HepG2 (cell line): Measurements from ENCODE around the gene SPHK2. TPM values are rescaled to one million over a fixed set of nuclear protein-coding genes. Genes with fewer than 3 reads are reported as not detected.
A peak's percentile ranks its signal among the peaks of the same experiment; 100 is the strongest.

Source experiments
- ATAC-seq: fragments of 200-7000 bp; cut with Tn5 transposase; 3 replicates; pipeline ENCODE4 v1.9.1; 2020; ENCODE audit warnings: mild to moderate bottlenecking, moderate library complexity
- BruUV-seq: library from RNA; stranded (reverse); fragments of 400-500 nt; replicated peaks from 2 replicates; lab custom pipeline; 2021; lab: Mats Ljungman, UMichigan
- CTCF ChIA-PET: fragments of 300-600 bp; formaldehyde crosslinking; extraction: SDS; loops from one replicate; lab custom pipeline; 2021; ENCODE audit warnings: low total read pairs, inconsistent platforms, low intra/inter-chr PET ratio; lab: Yijun Ruan, JAX
- POLR2A ChIA-PET: fragments of 350-600 bp; sonication (Branson Sonifier 250); formaldehyde crosslinking; loops from one replicate; lab custom pipeline; 2020; ENCODE audit warnings: antibody characterized with exemption, inconsistent platforms; lab: Yijun Ruan, JAX
- DNase-seq: peaks from one replicate; pipeline ENCODE4 v3.0.0-alpha.2; 2015; ENCODE audit warnings: low spot score
- FAIRE-seq: peaks from 3 replicates; lab custom pipeline; 2011; peaks lifted over from hg19 to GRCh38; lab: Jason Lieb, UNC
- H2AFZ ChIP-seq: one replicate; pipeline ENCODE4 v1.6.1; 2011; ENCODE audit warnings: low read length, inconsistent platforms
- H3K27ac ChIP-seq: fragments of 300-600 bp; 3 replicates; pipeline ENCODE4 v1.8.0; 2011; ENCODE audit warnings: mixed run types, mild to moderate bottlenecking, mixed read lengths, low read length, inconsistent platforms; ENCODE audit not compliant: insufficient read depth; ENCODE audit errors: extremely low read length
- H3K27me3 ChIP-seq, 2 experiments: fragments of 200-600 bp in 1 of 2; 2 replicates in 1 of 2; 3 replicates in 1 of 2; pipeline versions ENCODE4 v1.6.0 to v1.8.0; 2011; ENCODE audit warnings: low read length in 2 of 2, mild to moderate bottlenecking in 2 of 2, moderate library complexity in 2 of 2, inconsistent platforms in 1 of 2; ENCODE audit not compliant: insufficient read depth in 2 of 2, control insufficient read depth in 1 of 2
- H3K36me3 ChIP-seq, 2 experiments: fragments of 200-600 bp in 1 of 2; replicated peaks in 1 of 2; 2 replicates in 1 of 2; 3 replicates in 1 of 2; pipeline versions ENCODE4 v1.5.1 to v1.8.0; 2011; ENCODE audit warnings: low read length in 2 of 2, inconsistent platforms in 1 of 2; ENCODE audit not compliant: insufficient read depth in 2 of 2, control insufficient read depth in 1 of 2
- H3K4me1 ChIP-seq: 2 replicates; pipeline ENCODE4 v1.5.1; 2012; ENCODE audit warnings: low read length, inconsistent platforms; ENCODE audit not compliant: insufficient read depth
- H3K4me2 ChIP-seq: 2 replicates; pipeline ENCODE4 v1.6.0; 2011; ENCODE audit warnings: low read depth, low read length, inconsistent platforms
- H3K4me3 ChIP-seq, 3 experiments: fragments of 200-600 bp in 1 of 3; sonication (generic), shearing (Covaris generic) in 1 of 3; replicated peaks in 1 of 3; 2 replicates each; pipeline ENCODE4 v1.5.1; 2011 to 2016; ENCODE audit warnings: low read length in 3 of 3, inconsistent platforms in 2 of 3, low read depth in 2 of 3, mild to moderate bottlenecking in 2 of 3, control low read depth in 1 of 3, mixed read lengths in 1 of 3; ENCODE audit not compliant: insufficient read depth in 1 of 3
- H3K79me2 ChIP-seq: one replicate; pipeline ENCODE4 v1.6.1; 2011; ENCODE audit warnings: low read length, inconsistent platforms; ENCODE audit not compliant: insufficient read depth
- H3K9ac ChIP-seq: 2 replicates; pipeline ENCODE4 v1.6.0; 2011; ENCODE audit warnings: mild to moderate bottlenecking, low read depth, low read length, inconsistent platforms; ENCODE audit not compliant: insufficient read depth
- H3K9me3 ChIP-seq: 2 replicates; pipeline ENCODE4 v1.5.1; 2012; ENCODE audit warnings: mild to moderate bottlenecking, low read length
- H4K20me1 ChIP-seq: 2 replicates; pipeline ENCODE4 v1.6.0; 2011; ENCODE audit warnings: inconsistent platforms, mild to moderate bottlenecking, low read length, moderate library complexity; ENCODE audit not compliant: insufficient read depth
- AHR ChIP-seq: IDR thresholded peaks from 2 replicates; pipeline ENCODE4 v1.6.1; 2018; ENCODE audit warnings: missing genetic modification reagents, missing compliant biosample characterization
- FOSL1 ChIP-seq: sonication (generic); formaldehyde crosslinking; IDR thresholded peaks from 2 replicates; pipeline ENCODE4 v1.9.0; 2021; ENCODE audit warnings: missing genetic modification reagents, borderline replicate concordance
- FOXA3 ChIP-seq: IDR thresholded peaks from 2 replicates; pipeline ENCODE4 v1.6.1; 2016; ENCODE audit warnings: missing genetic modification reagents, missing compliant biosample characterization
- FOXK1 ChIP-seq: sonication (generic); formaldehyde crosslinking; IDR thresholded peaks from 2 replicates; pipeline ENCODE4 v1.4.0; 2020; ENCODE audit warnings: low read depth, missing genetic modification reagents, borderline replicate concordance
- GFI1 ChIP-seq: sonication (generic); formaldehyde crosslinking; IDR thresholded peaks from 2 replicates; pipeline ENCODE4 v1.5.0; 2020; ENCODE audit warnings: missing genetic modification reagents, mild to moderate bottlenecking, borderline replicate concordance
- HES4 ChIP-seq: sonication (generic); formaldehyde crosslinking; IDR thresholded peaks from 2 replicates; pipeline ENCODE4 v1.9.0; 2021; ENCODE audit warnings: mild to moderate bottlenecking, missing genetic modification reagents, borderline replicate concordance
- HIVEP1 ChIP-seq: sonication (generic); formaldehyde crosslinking; IDR thresholded peaks from 2 replicates; pipeline ENCODE4 v1.4.0; 2020; ENCODE audit warnings: mild to moderate bottlenecking, missing genetic modification reagents
- MAX ChIP-seq: IDR thresholded peaks from 2 replicates; pipeline ENCODE4 v1.6.1; 2012; ENCODE audit warnings: inconsistent platforms
- MTERF4 ChIP-seq: sonication (generic); formaldehyde crosslinking; IDR thresholded peaks from 2 replicates; pipeline ENCODE4 v1.8.0; 2023; ENCODE audit warnings: mild to moderate bottlenecking, missing genetic modification reagents
- MXD1 ChIP-seq: sonication (generic); formaldehyde crosslinking; IDR thresholded peaks from 2 replicates; pipeline ENCODE4 v1.4.0; 2020; ENCODE audit warnings: mild to moderate bottlenecking, missing genetic modification reagents
- MYNN ChIP-seq: sonication (generic); formaldehyde crosslinking; IDR thresholded peaks from 2 replicates; pipeline ENCODE4 v1.4.0; 2020; ENCODE audit warnings: mild to moderate bottlenecking, low read depth, missing genetic modification reagents
- NR2C2 ChIP-seq: sonication (generic); formaldehyde crosslinking; IDR thresholded peaks from 2 replicates; pipeline ENCODE4 v1.4.0; 2020; ENCODE audit warnings: missing genetic modification reagents, mild to moderate bottlenecking, moderate library complexity, borderline replicate concordance
- PHF8 ChIP-seq: sonication (generic); formaldehyde crosslinking; IDR thresholded peaks from 2 replicates; pipeline ENCODE4 v1.5.0; 2020; ENCODE audit warnings: missing genetic modification reagents
- POLR2A ChIP-seq, 2 experiments: IDR thresholded peaks; 2 replicates each; pipeline ENCODE4 v1.6.1; 2011; ENCODE audit warnings: low read depth in 2 of 2, low read length in 2 of 2, mild to moderate bottlenecking in 1 of 2, moderate library complexity in 1 of 2; ENCODE audit not compliant: insufficient read depth in 1 of 2
- RXRB ChIP-seq: IDR thresholded peaks from 2 replicates; pipeline ENCODE4 v1.6.1; 2016; ENCODE audit warnings: borderline replicate concordance, missing genetic modification reagents, missing compliant biosample characterization
- SMARCE1 ChIP-seq: fragments of 450-650 bp; IDR thresholded peaks from 2 replicates; pipeline ENCODE4 v1.6.1; 2017; ENCODE audit warnings: borderline replicate concordance
- TSC22D2 ChIP-seq: sonication (generic); formaldehyde crosslinking; IDR thresholded peaks from 2 replicates; pipeline ENCODE4 v1.5.1; 2020; ENCODE audit warnings: missing genetic modification reagents, mild to moderate bottlenecking, borderline replicate concordance
- YY1 ChIP-seq: IDR thresholded peaks from 2 replicates; pipeline ENCODE4 v1.6.1; 2011; ENCODE audit warnings: low read length, low read depth, moderate library complexity, mild to moderate bottlenecking; ENCODE audit not compliant: insufficient read depth, insufficient replicate concordance
- ZBTB14 ChIP-seq: sonication (generic); formaldehyde crosslinking; IDR thresholded peaks from 2 replicates; pipeline ENCODE4 v1.4.0; 2020; ENCODE audit warnings: missing genetic modification reagents
- ZEB1 ChIP-seq: IDR thresholded peaks from 2 replicates; pipeline ENCODE4 v1.6.1; 2012; ENCODE audit warnings: mild to moderate bottlenecking, low read depth, inconsistent platforms; ENCODE audit not compliant: insufficient replicate concordance
- ZNF138 ChIP-seq: sonication (generic); formaldehyde crosslinking; IDR thresholded peaks from 2 replicates; pipeline ENCODE4 v1.5.0; 2020; ENCODE audit warnings: mild to moderate bottlenecking, low read depth, missing genetic modification reagents
- ZNF563 ChIP-seq: sonication (generic); formaldehyde crosslinking; IDR thresholded peaks from 2 replicates; pipeline ENCODE4 v1.8.0; 2022; ENCODE audit warnings: mild to moderate bottlenecking, moderate library complexity, missing genetic modification reagents
- ZNF713 ChIP-seq: sonication (generic); formaldehyde crosslinking; IDR thresholded peaks from 2 replicates; pipeline ENCODE4 v1.4.0; 2020; ENCODE audit warnings: mild to moderate bottlenecking, missing genetic modification reagents
- WGBS: methylation state at CpG from one replicate; pipeline ENCODE4 v1.1.6; 2017; ENCODE audit warnings: low lambda C conversion rate; 5-methylcytosine and 5-hydroxymethylcytosine counted together
- in situ Hi-C: cut with HindIII; loops from 2 replicates; pipeline ENCODE4 v1.10.0; 2017; ENCODE audit warnings: low pct_unique_long_range_greater_than_20kb; ENCODE audit not compliant: extremely low pct_ligation_motif_present
- intact Hi-C: fragments of 100-400 bp; cut with micrococcal nuclease; formaldehyde crosslinking; loops from one replicate; pipeline ENCODE4 v1.10.0; 2022; ENCODE audit not compliant: unreplicated experiment
- polyA plus RNA-seq, 8 experiments: library from polyadenylated mRNA; depleted of rRNA in 3 of 8; stranded (reverse) in 7 of 8; unstranded in 1 of 8; fragments of >200 nt; fragmentation: Illumina TruSeq in 4 of 8; extraction: Trizol in 4 of 8; gene quantifications; 2 replicates each; pipeline versions ENCODE4 v1.2.1 to v1.2.3, GENCODE V29; 2011 to 2016; ENCODE audit warnings: low read depth in 4 of 8, missing spikeins in 1 of 8, mixed read lengths in 1 of 8; ENCODE audit not compliant: insufficient read depth in 1 of 8
- total RNA-seq, 5 experiments: library from RNA; depleted of rRNA; stranded (reverse); fragments of >200 nt; fragmentation: Illumina TruSeq; extraction: Trizol; gene quantifications; 2 replicates each; pipeline ENCODE4 v1.2.3, GENCODE V29; 2016; ENCODE audit warnings: low read depth in 1 of 5

Gene SPHK2
- total and polyA plus RNA-seq, 2 of the 13 experiments (the other 11 are each of a cell fraction or from before 2014, with no cell fraction given): 2.9 to 14.4 TPM

- H3K27ac ChIP-seq: peak overlapping the region; percentile 90
- CTCF ChIA-PET: no interaction called here
- H3K9me3 ChIP-seq: no peaks in the 10 kb centered on the region
- FAIRE-seq (no peak), ATAC-seq (peak; percentile 17), DNase-seq (no peak)
- H3K27me3 ChIP-seq: peaks cover 0 to 8% of the 10 kb centered on the region in 2 experiments; a peak in 3 of 5 replicates
- no peak overlapping the region for H2AFZ ChIP-seq
- no TSS peak for BruUV-seq
- peak overlapping the region; percentile 78 for H3K9ac ChIP-seq
- H4K20me1 ChIP-seq: no peaks in the 10 kb centered on the region
- peak overlapping the region; percentile 96 for H3K4me2 ChIP-seq
- H3K4me3 ChIP-seq: peak overlapping the region; percentile 56 to 76 (median 59)
- WGBS: under 1% methylated on average over 32 of the region's 67 CpGs
- in situ Hi-C loops (no loop called here), intact Hi-C loops (loop anchor here (2.0 kb wide), 1 partner anchor 17 kb away; the partner anchor contains the start of genes RPL18 and SPHK2)
- POLR2A ChIA-PET: interaction anchor here (1.8 to 5.8 kb wide), 3 partner anchors 10 to 16 kb away, joined by 15 to 61 read pairs (median 16); partner anchors contain the start of genes CA11, RPL18 and SPHK2
- no peaks in the 10 kb centered on the region for H3K79me2 ChIP-seq
- H3K4me1 ChIP-seq: peaks cover 83% of the 10 kb centered on the region
- H3K36me3 ChIP-seq: no peaks in the 10 kb centered on the region
- TF ChIP-seq MXD1 (CRISPR knock-in tag): no peak
- TF ChIP-seq FOXK1 (CRISPR knock-in tag): no peak
- TF ChIP-seq MTERF4 (CRISPR knock-in tag): 0 out of 2 replicates have a peak, but pooled peaks have one; percentile 59
- TF ChIP-seq GFI1 (CRISPR knock-in tag): 0 out of 2 replicates have a peak, but pooled peaks have one; percentile 5
- TF ChIP-seq SMARCE1: no peak
- TF ChIP-seq ZEB1: no peak
- TF ChIP-seq PHF8 (CRISPR knock-in tag): no peak
- peak; percentile 6; the same call in 1 of the 2 replicates for TF ChIP-seq FOXA3 (CRISPR knock-in tag)
- peak; percentile 59 to 85 for TF ChIP-seq POLR2A (IDR thresholded peaks at IDR 0.05; ENCODE audit: insufficient read depth in 1 of 2, low read depth in 2 of 2, low read length in 2 of 2)
- TF ChIP-seq ZNF713 (CRISPR knock-in tag): no peak
- TF ChIP-seq NR2C2: no peak
- TF ChIP-seq HES4: peak; percentile 75; the same call in 1 of the 2 replicates
- TF ChIP-seq YY1: peak; percentile 24
- TF ChIP-seq TSC22D2: no peak
- TF ChIP-seq MYNN (CRISPR knock-in tag): no peak
- TF ChIP-seq MAX: peak; percentile 59; the same call in 1 of the 2 replicates
- TF ChIP-seq ZNF563 (CRISPR knock-in tag): peak; percentile 64; the same call in 1 of the 2 replicates
- TF ChIP-seq ZNF138: no peak
- no peak for TF ChIP-seq FOSL1 (CRISPR knock-in tag)
- TF ChIP-seq AHR (CRISPR knock-in tag): no peak
- no peak for TF ChIP-seq HIVEP1 (CRISPR knock-in tag)
- TF ChIP-seq RXRB (CRISPR knock-in tag): peak; percentile 32; the same call in 1 of the 2 replicates
- TF ChIP-seq ZBTB14 (CRISPR knock-in tag): no peak
Observed at GRCh38 chr19:48635263-48635965, 16.1 kb downstream of the SPHK2 start.
